Erythroblast (primary cell): ENCODE results near the gene SLC34A3.

Experiments used
- GATA1 ChIP-seq: IDR thresholded peaks from 2 replicates; pipeline ENCODE4 v1.6.1; 2011; ENCODE audit warnings: low read depth, mild to moderate bottlenecking, control low read depth, low read length, moderate library complexity
- POLR2A ChIP-seq: IDR thresholded peaks from 2 replicates; pipeline ENCODE4 v1.6.1; 2011; ENCODE audit warnings: mild to moderate bottlenecking, low read length

- TF ChIP-seq POLR2A (no peak), GATA1 (no peak)
Observed at GRCh38 chr9:137221506-137222111, 9.1 kb upstream of the SLC34A3 start.
